ENCODE results near the gene PLEKHA5.
A peak's percentile ranks its signal among the peaks of the same experiment; 100 is the strongest.

Gene PLEKHA5

DNA sequence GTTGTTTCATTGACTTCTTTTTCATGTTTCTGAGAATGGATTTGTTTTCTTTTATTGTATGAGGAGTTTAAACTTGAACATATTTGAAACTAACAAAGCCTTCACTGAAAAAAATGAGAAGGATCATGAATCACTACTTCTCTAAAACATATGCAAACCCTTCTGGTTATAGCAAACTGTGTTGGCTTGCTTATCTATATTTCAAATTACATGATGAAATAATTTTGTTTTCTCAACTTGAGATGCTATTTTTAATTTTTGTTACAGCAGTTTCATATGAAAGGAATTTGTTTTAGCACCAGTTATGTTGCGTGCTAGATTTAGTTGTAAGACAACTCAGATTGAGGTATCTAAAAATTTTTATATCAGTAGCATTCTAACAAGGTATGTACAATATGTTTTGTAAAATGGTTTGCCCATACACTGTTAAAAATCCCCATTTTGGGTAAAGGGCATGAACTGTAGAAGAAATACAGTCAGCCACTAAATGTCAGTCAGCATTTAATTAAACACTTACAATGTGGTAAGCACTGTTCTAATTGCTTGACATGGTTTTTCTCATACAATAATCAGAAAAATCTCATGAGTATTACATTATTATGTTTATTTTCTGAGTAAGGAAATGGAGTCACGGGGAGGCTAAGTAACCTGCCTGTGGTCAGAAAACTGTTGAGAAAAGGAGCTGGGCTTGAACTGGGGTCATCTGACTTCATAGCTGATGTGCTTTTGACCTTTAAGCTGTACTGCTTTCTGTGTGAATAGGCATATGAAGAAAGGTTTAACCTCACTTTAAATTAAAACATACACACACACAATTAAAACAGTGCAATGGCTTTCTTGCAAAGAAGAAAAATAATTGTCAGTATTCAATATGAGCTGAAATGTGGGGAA lies 105.7 kb downstream of the PLEKHA5 start:
- no peak for DNase-seq (ENCODE audit: low spot score)

DNA sequence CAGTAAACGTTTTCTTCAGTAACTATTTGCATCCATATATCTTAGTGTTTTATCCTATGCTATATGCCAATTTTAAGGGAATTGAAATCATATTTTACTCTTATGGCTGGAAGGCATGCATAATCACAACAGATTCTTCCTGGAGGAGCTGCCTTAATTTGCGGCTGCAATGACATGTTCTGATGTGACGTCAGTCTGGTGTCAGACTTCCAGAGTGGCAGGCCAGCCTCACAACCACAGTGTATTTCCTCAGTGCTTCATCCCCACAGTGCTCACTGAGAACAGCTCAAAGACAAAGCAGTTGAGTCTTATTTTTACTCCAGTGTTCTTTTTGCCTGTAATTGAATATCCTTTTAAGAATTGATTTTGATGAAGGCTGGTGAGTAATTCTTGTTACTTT lies 107.1 kb downstream of the PLEKHA5 start:
- no peak for DNase-seq (ENCODE audit: low spot score)

GRCh38 chr12:19238540-19238939 lies 109.0 kb downstream of the PLEKHA5 start:
- no peak for DNase-seq (ENCODE audit: low spot score)

- no peak for DNase-seq (ENCODE audit: low spot score)
Measured at GRCh38 chr12:19239102-19239501, 109.6 kb downstream of the PLEKHA5 start.

DNA sequence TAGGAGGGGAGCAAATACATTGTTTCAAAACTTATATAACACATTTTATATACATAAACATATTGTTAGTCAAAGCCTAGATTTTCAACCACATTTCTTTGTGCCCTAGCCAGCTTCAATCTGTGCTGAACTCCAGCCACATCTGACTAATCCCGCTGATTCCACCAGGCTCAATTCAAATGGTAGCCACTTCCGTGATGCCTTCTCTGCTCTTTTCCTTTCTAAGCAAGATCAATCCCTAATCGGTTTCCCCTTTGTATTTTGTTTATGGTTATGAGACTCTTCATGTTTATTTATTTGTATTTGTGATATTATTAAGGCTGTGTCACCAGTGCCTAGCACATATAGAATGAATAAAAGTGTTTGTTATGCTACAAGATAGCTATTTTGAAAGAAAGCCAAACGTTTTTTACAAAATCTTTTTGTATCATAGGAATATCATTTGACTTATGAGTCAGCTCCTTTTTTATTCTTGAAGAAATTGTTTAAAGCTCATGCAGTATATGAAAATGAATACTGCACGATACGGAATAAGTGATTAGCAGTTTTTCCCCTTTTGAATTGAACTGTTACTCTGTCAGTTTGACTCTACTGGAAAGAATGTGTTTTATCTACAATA lies 110.2 kb downstream of the PLEKHA5 start:
- DNase-seq (ENCODE audit: low spot score): no peak

DNA sequence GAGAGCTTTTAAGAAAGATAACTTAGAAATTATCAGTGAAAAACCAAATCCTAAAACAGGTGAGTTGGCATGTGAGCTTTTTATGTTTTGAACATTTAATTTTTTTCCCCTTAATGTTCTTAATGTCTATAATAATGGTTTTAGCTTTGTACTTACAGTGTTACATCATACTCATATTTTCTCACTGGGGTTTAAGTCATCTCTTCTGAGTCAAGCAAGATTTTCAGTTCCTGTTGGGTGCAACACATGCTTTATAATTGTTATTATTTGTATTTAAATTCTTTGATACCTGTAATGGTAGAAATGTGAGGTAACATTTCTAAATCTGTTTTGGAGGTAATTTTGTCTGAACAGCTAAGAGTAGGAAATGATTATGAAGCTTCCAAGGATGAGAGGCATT lies 113.0 kb downstream of the PLEKHA5 start:
- no peak for DNase-seq (ENCODE audit: low spot score)

DNA sequence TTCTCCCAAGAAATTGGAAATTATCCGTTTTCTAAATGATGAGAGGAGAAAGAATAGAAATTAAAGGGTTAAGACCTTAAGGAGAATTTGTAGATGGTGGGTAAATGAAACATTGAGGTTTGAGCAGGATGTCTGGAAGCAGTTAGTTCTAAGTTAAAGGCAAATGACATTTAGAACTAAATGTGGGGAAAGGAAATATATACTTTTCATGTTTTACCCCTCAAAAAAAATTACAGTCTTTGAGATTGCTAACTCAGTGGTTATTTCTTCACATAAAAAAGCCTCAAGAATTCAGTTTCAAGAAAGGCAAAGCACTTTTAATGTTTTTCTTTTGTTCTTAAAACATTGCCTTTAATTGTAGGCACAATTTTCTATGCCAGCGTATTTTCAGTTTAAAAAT lies 114.0 kb downstream of the PLEKHA5 start:
- no peak for DNase-seq (ENCODE audit: low spot score)

DNA sequence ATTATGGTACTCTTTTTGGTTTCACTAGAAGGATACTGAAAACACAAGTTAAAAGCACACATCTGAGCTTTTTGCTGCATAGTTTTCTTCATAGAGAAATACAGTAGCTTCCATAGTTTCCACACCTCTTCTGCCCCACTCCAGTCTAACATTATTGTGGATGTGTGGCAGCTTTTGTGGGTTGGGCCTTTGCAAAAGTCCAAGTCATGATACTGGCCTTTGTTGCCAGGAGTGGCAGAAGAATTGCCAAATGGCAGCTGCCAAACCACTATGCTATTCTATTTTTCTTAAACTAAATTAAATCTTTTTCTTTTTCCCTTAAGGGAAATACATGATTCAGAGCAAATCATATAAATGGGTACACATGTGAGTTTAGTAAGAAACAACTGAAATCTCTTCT lies 114.8 kb downstream of the PLEKHA5 start:
- DNase-seq (ENCODE audit: low spot score): no peak

DNA sequence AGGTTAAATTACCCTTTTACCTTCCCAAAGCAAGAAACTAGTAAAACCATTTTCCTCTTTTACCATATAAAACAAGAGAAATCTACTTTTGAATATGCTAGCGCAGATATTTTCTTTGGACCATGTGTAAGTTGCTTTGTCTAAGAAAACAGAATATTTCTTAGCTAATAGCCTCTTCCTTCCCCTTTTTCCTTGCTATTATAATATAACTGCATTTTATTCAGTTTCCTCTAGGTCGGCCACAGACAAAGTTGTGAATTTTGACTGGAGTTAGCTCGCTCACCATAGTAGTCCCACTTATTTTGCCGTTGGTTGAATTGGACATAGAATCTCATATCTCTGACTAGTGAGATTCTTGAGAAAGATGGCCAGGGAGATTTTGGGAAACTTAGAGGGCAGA lies 115.6 kb downstream of the PLEKHA5 start:
- no peak for DNase-seq (ENCODE audit: low spot score)

DNA sequence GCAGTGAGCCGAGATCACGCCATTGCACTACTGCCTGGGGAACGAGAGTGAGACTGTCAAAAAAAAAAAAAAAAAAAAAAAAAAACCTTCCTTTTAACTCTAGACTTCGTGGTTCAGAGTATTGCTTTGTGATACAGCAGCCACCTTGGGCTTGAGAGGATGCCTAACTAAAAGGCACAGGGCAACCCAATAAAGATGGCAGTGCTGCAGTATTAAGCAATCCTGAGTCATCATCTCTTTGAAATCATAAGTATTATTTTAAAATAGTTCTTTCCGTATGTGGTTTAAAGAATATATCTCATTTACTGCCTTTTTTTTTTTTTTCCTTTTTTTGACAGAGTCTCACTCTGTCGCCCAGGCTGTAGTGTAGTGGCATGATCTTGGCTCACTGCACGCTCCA lies 116.1 kb downstream of the PLEKHA5 start:
- no peak for DNase-seq (ENCODE audit: low spot score)

GRCh38 chr12:19246933-19247332 lies 117.4 kb downstream of the PLEKHA5 start:
- no peak for DNase-seq (ENCODE audit: low spot score)

DNA sequence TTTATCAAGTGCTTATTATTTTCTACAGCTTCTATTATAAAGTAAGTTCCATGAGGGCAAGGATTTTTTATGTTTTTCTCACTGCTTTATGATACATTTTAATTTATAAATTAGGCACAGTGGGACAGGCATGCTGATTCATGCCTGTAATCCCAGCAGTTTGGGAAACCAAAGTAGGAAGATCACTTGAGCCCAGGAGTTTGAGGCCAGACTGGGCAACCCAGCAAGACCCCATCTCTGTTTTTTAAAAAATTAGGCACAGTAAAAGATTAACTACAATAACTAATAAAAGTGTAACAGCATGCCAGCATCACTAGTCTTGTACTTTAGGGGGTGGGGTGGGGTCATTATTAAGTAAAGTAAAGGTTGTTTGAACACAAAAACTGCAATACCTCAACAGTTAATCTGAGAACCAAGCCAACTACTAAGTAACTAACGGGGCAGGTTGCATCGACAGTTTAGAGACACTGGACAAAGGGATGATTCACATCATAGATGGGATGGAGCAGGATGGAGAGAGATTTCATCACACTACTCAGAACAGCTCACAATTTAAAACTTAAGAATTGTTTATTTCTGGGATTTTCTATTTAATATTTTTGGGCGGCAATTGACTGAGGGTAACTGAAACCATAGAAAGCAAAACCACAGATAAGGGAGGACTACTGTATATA lies 119.5 kb downstream of the PLEKHA5 start:
- DNase-seq (ENCODE audit: low spot score): no peak

DNA sequence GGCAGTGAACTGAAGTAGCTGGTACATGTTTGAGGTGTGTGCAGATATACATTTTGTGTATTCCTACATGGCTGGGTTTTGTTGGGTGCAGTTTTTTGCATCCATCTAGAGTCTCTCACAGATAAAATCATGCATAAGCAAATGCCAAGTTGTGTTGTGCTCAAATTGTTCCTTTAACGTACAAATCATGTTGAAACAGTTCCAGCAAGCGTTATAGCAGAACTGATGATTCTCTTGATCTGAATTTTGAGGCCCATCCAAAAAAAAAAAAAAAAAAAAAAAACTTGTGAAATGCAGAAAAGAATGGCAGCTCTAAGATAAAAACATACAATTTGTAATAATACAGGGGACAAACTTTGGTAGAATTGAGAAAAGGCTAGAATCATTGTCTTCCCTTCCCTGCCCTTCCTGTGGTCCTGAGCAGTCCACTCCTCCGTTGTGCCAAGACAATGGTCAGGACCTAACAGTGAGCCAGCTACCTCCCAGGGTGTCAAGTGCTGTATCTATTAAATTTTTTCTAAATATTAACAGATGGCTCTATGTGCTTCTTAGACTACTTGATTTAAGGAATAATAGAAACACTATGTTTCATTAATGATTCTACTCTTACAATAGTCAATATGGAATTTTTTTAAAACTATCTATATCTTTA lies 122.1 kb downstream of the PLEKHA5 start:
- no peak for DNase-seq (ENCODE audit: low spot score)

GRCh38 chr12:19260135-19260534 lies 130.6 kb downstream of the PLEKHA5 start:
- DNase-seq (ENCODE audit: low spot score): no peak

- no peak for DNase-seq (ENCODE audit: low spot score)
Measured at GRCh38 chr12:19261773-19262172, 132.2 kb downstream of the PLEKHA5 start.

- no peak for DNase-seq (ENCODE audit: low spot score)
Measured at GRCh38 chr12:19263672-19264071, 134.1 kb downstream of the PLEKHA5 start.

- peak; percentile 71 for DNase-seq (ENCODE audit: low spot score)
Measured at GRCh38 chr12:19273482-19274330, 144.2 kb downstream of the PLEKHA5 start.

DNA sequence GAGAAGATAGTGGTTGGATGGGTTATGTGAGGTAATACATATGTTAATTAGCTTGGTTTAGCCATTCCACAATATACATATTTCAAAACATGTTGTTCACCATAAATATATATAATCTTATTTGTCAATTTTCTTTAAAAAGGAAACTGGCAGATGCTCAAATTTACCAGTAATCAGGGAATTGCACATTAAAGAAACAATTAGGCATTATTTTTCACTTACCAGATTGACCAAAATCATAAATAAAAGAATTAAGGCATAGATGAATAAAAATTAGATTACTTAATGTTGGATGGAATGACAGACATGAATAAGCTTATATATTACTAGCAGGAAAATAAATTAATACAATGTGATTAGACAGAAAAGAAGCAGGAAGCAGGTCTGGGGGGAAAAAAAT lies 147.2 kb downstream of the PLEKHA5 start:
- no peak for DNase-seq (ENCODE audit: low spot score)

DNA sequence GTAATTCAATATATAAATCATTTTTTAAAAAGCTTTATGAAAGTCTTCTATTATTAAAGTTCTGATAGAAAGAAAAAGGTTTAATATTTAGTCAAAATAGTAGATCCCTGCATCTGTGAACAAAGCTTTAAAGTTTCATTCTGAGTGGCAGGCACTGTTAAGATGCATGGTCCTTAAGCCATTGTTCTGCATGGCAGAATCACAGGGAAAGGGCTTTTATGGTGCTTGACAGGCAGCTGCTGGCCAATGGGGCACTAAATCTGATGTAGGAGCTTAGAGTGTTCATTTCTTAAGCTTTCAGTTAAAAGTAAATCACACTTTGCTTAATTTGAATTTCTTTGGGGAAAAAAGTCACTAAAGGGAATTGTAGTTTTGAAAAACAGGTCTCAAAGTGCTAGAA lies 148.2 kb downstream of the PLEKHA5 start:
- no peak for DNase-seq (ENCODE audit: low spot score)

DNA sequence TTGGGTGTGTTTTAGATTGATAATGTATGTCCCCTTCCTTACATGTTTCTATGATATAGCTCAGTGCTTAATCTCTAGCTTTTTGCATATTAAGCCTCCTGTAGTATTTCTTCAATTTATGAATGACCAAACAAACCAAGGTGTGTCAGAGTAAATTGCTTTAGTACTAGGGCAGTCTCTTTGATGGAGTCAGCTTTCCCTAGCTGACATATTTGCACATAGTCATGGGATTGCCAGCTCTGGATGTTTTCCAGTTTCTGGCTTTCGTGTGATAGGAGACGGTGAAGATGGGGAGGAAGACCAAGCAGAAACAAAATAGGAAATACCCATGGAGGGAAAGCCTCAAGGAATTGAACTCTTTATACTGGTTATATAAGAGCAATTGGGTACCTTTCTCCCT lies 148.9 kb downstream of the PLEKHA5 start:
- DNase-seq (ENCODE audit: low spot score): no peak

- DNase-seq (ENCODE audit: low spot score): no peak
Measured at GRCh38 chr12:19282133-19282699, 152.7 kb downstream of the PLEKHA5 start.

All from SW480 (cell line).